K562 (cell line): ENCODE data around the gene NR3C1. TPM values are rescaled to one million over a fixed set of nuclear protein-coding genes. Genes with fewer than 3 reads are reported as not detected.

Experiments used
- AFF1 ChIP-seq, 2 experiments: fragments of 450-650 bp; IDR thresholded peaks; 2 replicates each; pipeline ENCODE4 v1.6.1; 2018; ENCODE audit warnings: mild to moderate bottlenecking in 2 of 2, low read depth in 1 of 2; ENCODE audit not compliant: partially characterized antibody in 2 of 2
- CHD1 ChIP-seq: fragments of 200-600 bp; sonication (generic); IDR thresholded peaks from one replicate; pipeline ENCODE4 v1.6.1; 2012; ENCODE audit warnings: mild to moderate bottlenecking, moderate library complexity, low read length, inconsistent platforms
- ELF1 ChIP-seq: fragments of 200-800 bp; sonication (Bioruptor generic); IDR thresholded peaks from 2 replicates; pipeline ENCODE4 v1.6.1; 2016; ENCODE audit warnings: missing genetic modification characterization, missing compliant biosample characterization
- ESRRA ChIP-seq: fragments of 450-650 bp; IDR thresholded peaks from 2 replicates; pipeline ENCODE4 v1.6.1; 2014; ENCODE audit warnings: low read depth, mild to moderate bottlenecking, moderate library complexity, borderline replicate concordance
- HNRNPL ChIP-seq: fragments of 200-400 bp; formaldehyde crosslinking; IDR thresholded peaks from 2 replicates; pipeline ENCODE4 v1.6.1; 2017; ENCODE audit warnings: low read depth, mild to moderate bottlenecking, low read length
- IRF1 ChIP-seq: sonication (generic); formaldehyde crosslinking; IDR thresholded peaks from 2 replicates; pipeline ENCODE4 v1.8.0; 2022; ENCODE audit warnings: missing genetic modification reagents, mild to moderate bottlenecking, borderline replicate concordance
- IRF9 ChIP-seq: fragments of 450-650 bp; IDR thresholded peaks from 2 replicates; pipeline ENCODE4 v1.6.1; 2016; ENCODE audit warnings: missing biosample characterization, missing genetic modification characterization
- JUNB ChIP-seq: fragments of 450-650 bp; formaldehyde crosslinking; conservative IDR thresholded peaks from 2 replicates; pipeline ENCODE4 v1.4.0; 2020; ENCODE audit warnings: mild to moderate bottlenecking
- KAT8 ChIP-seq: fragments of 450-650 bp; IDR thresholded peaks from 2 replicates; pipeline ENCODE4 v1.6.1; 2016; ENCODE audit warnings: low read depth, mild to moderate bottlenecking
- KLF16 ChIP-seq: IDR thresholded peaks from 2 replicates; pipeline ENCODE4 v1.6.1; 2016; ENCODE audit warnings: antibody characterized with exemption
- MYBL2 ChIP-seq, 2 experiments: fragments of 450-650 bp in 1 of 2; sonication (generic) in 1 of 2; formaldehyde crosslinking in 1 of 2; IDR thresholded peaks; 2 replicates each; pipeline versions ENCODE4 v1.6.1 to v1.8.1; 2017 to 2022; ENCODE audit warnings: borderline replicate concordance in 1 of 2, inconsistent platforms in 1 of 2, low read depth in 1 of 2, mild to moderate bottlenecking in 1 of 2, missing genetic modification reagents in 1 of 2, moderate library complexity in 1 of 2
- PCBP2 ChIP-seq: fragments of 200-400 bp; formaldehyde crosslinking; IDR thresholded peaks from 2 replicates; pipeline ENCODE4 v1.6.1; 2018; ENCODE audit warnings: low read length, low read depth, mild to moderate bottlenecking, moderate library complexity; ENCODE audit not compliant: poor library complexity, severe bottlenecking
- RBM14 ChIP-seq: fragments of 200-400 bp; formaldehyde crosslinking; IDR thresholded peaks from 2 replicates; pipeline ENCODE4 v1.6.1; 2018; ENCODE audit warnings: low read depth, mild to moderate bottlenecking, low read length, moderate library complexity, borderline replicate concordance; ENCODE audit not compliant: insufficient read depth
- RUNX1 ChIP-seq: sonication (generic); IDR thresholded peaks from 2 replicates; pipeline ENCODE4 v1.6.1; 2016; ENCODE audit warnings: antibody characterized with exemption, low read depth
- SMAD3 ChIP-seq: fragments of 450-650 bp; formaldehyde crosslinking; conservative IDR thresholded peaks from 2 replicates; pipeline ENCODE4 v1.4.0; 2020; ENCODE audit warnings: mild to moderate bottlenecking
- SMC3 ChIP-seq: conservative IDR thresholded peaks from 2 replicates; pipeline ENCODE4 v1.6.1; 2011; ENCODE audit warnings: low read depth, low read length, improper control_type of control experiment; ENCODE audit not compliant: insufficient read depth
- STAG1 ChIP-seq: sonication (generic); formaldehyde crosslinking; IDR thresholded peaks from 2 replicates; pipeline ENCODE4 v1.5.0; 2020; ENCODE audit warnings: missing genetic modification reagents, borderline replicate concordance
- TRIM28 ChIP-seq: fragments of 450-650 bp; IDR thresholded peaks from 2 replicates; pipeline ENCODE4 v1.6.1; 2017
- ZNF143 ChIP-seq: sonication (generic); formaldehyde crosslinking; IDR thresholded peaks from 2 replicates; pipeline ENCODE4 v1.9.0; 2022; ENCODE audit warnings: mild to moderate bottlenecking, missing genetic modification reagents
- ZNF583 ChIP-seq: fragments of 250-450 bp; sonication (Bioruptor Pico); IDR thresholded peaks from 2 replicates; pipeline ENCODE4 v1.4.0; 2020
- ZNF584 ChIP-seq: fragments of 200-800 bp; sonication (Bioruptor generic); IDR thresholded peaks from 2 replicates; pipeline ENCODE4 v1.6.1; 2016; ENCODE audit warnings: low read depth, mild to moderate bottlenecking, missing genetic modification characterization, missing compliant biosample characterization
- ZNF766 ChIP-seq: fragments of 200-800 bp; sonication (Bioruptor generic); conservative IDR thresholded peaks from 2 replicates; pipeline ENCODE4 v1.6.1; 2016; ENCODE audit warnings: missing genetic modification characterization, missing compliant biosample characterization
- ZNF780A ChIP-seq: fragments of 250-450 bp; sonication (Bioruptor Pico); IDR thresholded peaks from 2 replicates; pipeline ENCODE4 v1.5.0; 2021; ENCODE audit warnings: mild to moderate bottlenecking
- polyA plus RNA-seq, 8 experiments: library from polyadenylated mRNA; depleted of rRNA in 4 of 8; stranded (reverse) in 5 of 8; unstranded in 3 of 8; fragments of >200 nt; fragmentation: Nextera tagmentation in 2 of 8; fragmentation: Illumina TruSeq in 1 of 8; extraction: Ambion mirVana in 2 of 8; extraction: Trizol in 1 of 8; gene quantifications; 2 replicates each; pipeline versions ENCODE4 v1.2.1 to v1.2.3, GENCODE V29; 2011 to 2014; ENCODE audit warnings: inconsistent platforms in 1 of 8, missing spikeins in 1 of 8
- total RNA-seq, 7 experiments: library from RNA; depleted of rRNA in 6 of 7; stranded (reverse); fragments of >200 nt in 6 of 7; fragmentation: Illumina TruSeq in 2 of 7; extraction: Trizol in 2 of 7; gene quantifications; 2 replicates each; pipeline versions ENCODE4 v1.2.1 to v1.2.3, GENCODE V29; 2011 to 2021; ENCODE audit warnings: low replicate concordance in 1 of 7

The NR3C1 gene
- total and polyA plus RNA-seq, 9 of the 15 experiments (the other 6 are each of a cell fraction or from before 2014, with no cell fraction given): 8.2 to 36.0 (median 15.0) TPM

GRCh38 chr5:143405063-143405848 lies 1.8 kb upstream of the NR3C1 start (continued):
- peak; percentile 72; the same call in 1 of the 2 replicates for TF ChIP-seq SMAD3
- TF ChIP-seq AFF1 (IDR thresholded peaks at IDR 0.05; ENCODE audit: low read depth in 1 of 2, partially characterized antibody in 2 of 2): no peak
- TF ChIP-seq ZNF584 (CRISPR knock-in tag): peak; percentile 92
- TF ChIP-seq MYBL2 (IDR thresholded peaks at IDR 0.05; ENCODE audit: low read depth): peak; percentile 81
- no peak for TF ChIP-seq MYBL2 (CRISPR knock-in tag; IDR thresholded peaks at IDR 0.05; ENCODE audit: borderline replicate concordance)
- no peak; the same call in 1 of the 2 replicates for TF ChIP-seq IRF9
- no peak for TF ChIP-seq HNRNPL
- TF ChIP-seq IRF1: no peak
- no peak for TF ChIP-seq RBM14
- no peak for TF ChIP-seq ZNF780A (CRISPR knock-in tag)
- TF ChIP-seq ZNF766 (CRISPR knock-in tag): peak; percentile 97
- no peak for TF ChIP-seq KLF16
- TF ChIP-seq TRIM28: no peak
- no peak for TF ChIP-seq STAG1
- TF ChIP-seq SMC3: no peak
- no peak for TF ChIP-seq RUNX1
- TF ChIP-seq KAT8: peak; percentile 86
- TF ChIP-seq ELF1: peak; percentile 84
- TF ChIP-seq PCBP2: no peak
- no peak for TF ChIP-seq JUNB (CRISPR knock-in tag)
- 0 out of 2 replicates have a peak, but pooled peaks have one; percentile 26 for TF ChIP-seq ESRRA
- TF ChIP-seq ZNF583 (CRISPR knock-in tag): 0 out of 2 replicates have a peak, but pooled peaks have one; percentile 49
- no peak for TF ChIP-seq CHD1
- no peak for TF ChIP-seq ZNF143 (CRISPR knock-in tag)
